HCEC 1CT (cell line): ENCODE results near the gene PLSCR1.
"Not testable (repeated sequence)": the region's sequence is repeated elsewhere in the genome, so short reads cannot be mapped to it uniquely, and the experiment has no call there.

Experiments
- DNase-seq: peaks from one replicate; pipeline ENCODE4 v3.0.0-alpha.2; 2017

The PLSCR1 gene

GRCh38 chr3:146547235-146547835 lies 2.9 kb upstream of the PLSCR1 start:
- DNase-seq = no peak

GRCh38 chr3:146546366-146546965 lies 2.1 kb upstream of the PLSCR1 start:
- DNase-seq = peak; percentile 20

- DNase-seq = no peak
These were observed 622 bp upstream of the PLSCR1 start for GRCh38 chr3:146544929-146545528.

GRCh38 chr3:146543461-146544001 lies 876 bp downstream of the PLSCR1 start:
- DNase-seq = peak; percentile 35

- no peak for DNase-seq
These were observed 1.4 kb downstream of the PLSCR1 start for GRCh38 chr3:146542978-146543377.

GRCh38 chr3:146542179-146542578 lies 2.2 kb downstream of the PLSCR1 start:
- peak; percentile 67 for DNase-seq

- DNase-seq = no peak
These were observed 3.4 kb downstream of the PLSCR1 start for GRCh38 chr3:146540978-146541377.

- no peak for DNase-seq
These were observed 4.2 kb downstream of the PLSCR1 start for GRCh38 chr3:146540236-146540635.

- DNase-seq = no peak
These were observed 5.1 kb downstream of the PLSCR1 start for GRCh38 chr3:146539315-146539714.

GRCh38 chr3:146537603-146538002 lies 6.8 kb downstream of the PLSCR1 start:
- DNase-seq = no peak

GRCh38 chr3:146536681-146537080 lies 7.7 kb downstream of the PLSCR1 start:
- no peak for DNase-seq

- no peak for DNase-seq
These were observed 12.0 kb downstream of the PLSCR1 start for GRCh38 chr3:146532406-146532805.

- no peak for DNase-seq
These were observed 13.8 kb downstream of the PLSCR1 start for GRCh38 chr3:146530609-146531008.

- peak; percentile 53 for DNase-seq
These were observed 15.4 kb downstream of the PLSCR1 start for GRCh38 chr3:146529021-146529420.

- DNase-seq = no peak
These were observed 19.4 kb downstream of the PLSCR1 start for GRCh38 chr3:146524961-146525360.

GRCh38 chr3:146523531-146523930 lies 20.9 kb downstream of the PLSCR1 start:
- no peak for DNase-seq

- not testable (repeated sequence) for DNase-seq
These were observed 21.9 kb downstream of the PLSCR1 start for GRCh38 chr3:146522174-146523158.

GRCh38 chr3:146521394-146521793 lies 23.0 kb downstream of the PLSCR1 start:
- DNase-seq = peak; percentile 44

- DNase-seq = no peak
These were observed 24.6 kb downstream of the PLSCR1 start for GRCh38 chr3:146519810-146520209.

GRCh38 chr3:146517684-146518435 lies 26.5 kb downstream of the PLSCR1 start:
- no peak for DNase-seq

GRCh38 chr3:146513386-146514051 lies 30.9 kb downstream of the PLSCR1 start:
- no peak for DNase-seq
